Measurements from ENCODE around the gene KCTD8. TPM values are rescaled to one million over a fixed set of nuclear protein-coding genes. Genes with fewer than 3 reads are reported as not detected.

The KCTD8 gene
- total RNA-seq, 6 donors from 2014 or later, result 0.10 TPM; not detected in 5

DNA sequence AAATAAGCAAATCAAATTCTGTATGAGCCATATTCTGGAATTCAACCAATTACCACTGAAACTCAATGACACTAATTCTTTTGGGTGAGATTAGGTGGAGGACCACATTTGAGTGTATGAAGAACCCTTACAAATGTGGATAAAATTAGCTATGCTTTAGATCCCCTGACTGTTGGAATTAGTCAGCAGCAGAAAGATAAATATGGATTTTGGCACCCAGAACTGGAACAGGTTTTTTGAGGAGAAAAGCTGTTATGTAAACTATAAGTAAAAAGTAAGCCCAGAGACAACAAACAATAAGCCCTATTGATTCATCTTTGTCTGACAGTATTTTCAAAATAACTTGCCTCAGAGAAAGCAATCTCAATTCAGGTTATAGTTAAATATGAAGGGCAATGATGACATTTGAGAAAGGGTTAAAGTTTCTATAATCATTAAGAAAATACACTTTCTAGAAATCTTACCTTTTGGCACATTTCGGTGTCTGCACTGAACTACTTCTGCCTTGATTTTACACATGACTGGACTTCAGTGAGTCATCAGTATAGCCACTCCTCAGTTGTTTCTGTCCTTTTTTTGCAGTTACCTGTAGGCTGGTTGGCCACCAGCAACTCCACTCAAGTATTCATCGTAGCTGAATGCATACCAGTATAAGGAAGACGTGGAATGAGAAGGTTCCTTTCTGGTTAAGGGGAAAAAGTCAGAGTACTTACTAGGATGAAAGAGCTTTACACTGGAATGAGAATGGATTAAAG, 80.0 kb downstream of the KCTD8 start:
- no peak for DNase-seq
- Histone ChIP-seq H3K27me3 (no peaks in the 10 kb centered on the region), H3K36me3 (no peaks in the 10 kb centered on the region), H3K9me3 (no peaks in the 10 kb centered on the region), H3K27ac (no peak overlapping the region), H3K4me1 (no peaks in the 10 kb centered on the region), H3K4me3 (no peak overlapping the region)
- WGBS, 2 donors, result 78 to 80% methylated on average over 3 of the region's 3 CpGs
- TF ChIP-seq EP300 (IDR thresholded peaks at IDR 0.05) (no peak), POLR2A (IDR thresholded peaks at IDR 0.05) (no peak), POLR2AphosphoS5 (IDR thresholded peaks at IDR 0.05) (no peak)
- TF ChIP-seq, protein P1, sequence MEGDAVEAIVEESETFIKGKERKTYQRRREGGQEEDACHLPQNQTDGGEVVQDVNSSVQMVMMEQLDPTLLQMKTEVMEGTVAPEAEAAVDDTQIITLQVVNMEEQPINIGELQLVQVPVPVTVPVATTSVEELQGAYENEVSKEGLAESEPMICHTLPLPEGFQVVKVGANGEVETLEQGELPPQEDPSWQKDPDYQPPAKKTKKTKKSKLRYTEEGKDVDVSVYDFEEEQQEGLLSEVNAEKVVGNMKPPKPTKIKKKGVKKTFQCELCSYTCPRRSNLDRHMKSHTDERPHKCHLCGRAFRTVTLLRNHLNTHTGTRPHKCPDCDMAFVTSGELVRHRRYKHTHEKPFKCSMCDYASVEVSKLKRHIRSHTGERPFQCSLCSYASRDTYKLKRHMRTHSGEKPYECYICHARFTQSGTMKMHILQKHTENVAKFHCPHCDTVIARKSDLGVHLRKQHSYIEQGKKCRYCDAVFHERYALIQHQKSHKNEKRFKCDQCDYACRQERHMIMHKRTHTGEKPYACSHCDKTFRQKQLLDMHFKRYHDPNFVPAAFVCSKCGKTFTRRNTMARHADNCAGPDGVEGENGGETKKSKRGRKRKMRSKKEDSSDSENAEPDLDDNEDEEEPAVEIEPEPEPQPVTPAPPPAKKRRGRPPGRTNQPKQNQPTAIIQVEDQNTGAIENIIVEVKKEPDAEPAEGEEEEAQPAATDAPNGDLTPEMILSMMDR (IDR thresholded peaks at IDR 0.05), result no peak
- no peak for ATAC-seq (ENCODE audit: low FRiP score in 2 of 2)

DNA sequence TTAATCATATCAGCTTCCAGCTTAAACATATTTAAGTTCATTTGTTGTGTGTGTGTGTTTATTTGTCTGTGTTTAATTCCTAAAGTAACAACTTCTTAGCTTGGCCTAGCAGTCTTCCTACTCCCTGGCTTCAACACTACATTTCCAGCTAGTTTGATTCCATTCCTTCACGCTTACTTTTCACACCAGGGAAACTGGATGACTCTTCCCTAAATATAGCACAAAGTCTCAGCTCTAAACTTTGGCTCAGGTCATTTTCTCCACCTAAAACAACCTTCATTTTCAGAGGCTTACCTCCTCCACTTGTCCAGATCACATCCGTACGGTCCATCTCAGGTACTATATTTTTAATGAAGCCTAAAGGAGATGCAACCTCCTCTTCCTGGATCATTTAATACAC, 94.4 kb downstream of the KCTD8 start:
- no peaks in the 10 kb centered on the region for H3K4me1 ChIP-seq
- H3K36me3 ChIP-seq, result no peaks in the 10 kb centered on the region
- ATAC-seq (ENCODE audit: low FRiP score in 2 of 2) (no peak), DNase-seq (no peak)
- no peak overlapping the region for H3K27ac ChIP-seq
- WGBS, 2 donors, result 86 to 94% methylated on average over 3 of the region's 3 CpGs
- H3K9me3 ChIP-seq, result no peaks in the 10 kb centered on the region
- no peak overlapping the region for H3K4me3 ChIP-seq
- no peaks in the 10 kb centered on the region for H3K27me3 ChIP-seq
- TF ChIP-seq, protein P1 (IDR thresholded peaks at IDR 0.05), result no peak
- TF ChIP-seq EP300 (IDR thresholded peaks at IDR 0.05) (no peak), POLR2A (IDR thresholded peaks at IDR 0.05) (no peak), POLR2AphosphoS5 (IDR thresholded peaks at IDR 0.05) (no peak)

DNA sequence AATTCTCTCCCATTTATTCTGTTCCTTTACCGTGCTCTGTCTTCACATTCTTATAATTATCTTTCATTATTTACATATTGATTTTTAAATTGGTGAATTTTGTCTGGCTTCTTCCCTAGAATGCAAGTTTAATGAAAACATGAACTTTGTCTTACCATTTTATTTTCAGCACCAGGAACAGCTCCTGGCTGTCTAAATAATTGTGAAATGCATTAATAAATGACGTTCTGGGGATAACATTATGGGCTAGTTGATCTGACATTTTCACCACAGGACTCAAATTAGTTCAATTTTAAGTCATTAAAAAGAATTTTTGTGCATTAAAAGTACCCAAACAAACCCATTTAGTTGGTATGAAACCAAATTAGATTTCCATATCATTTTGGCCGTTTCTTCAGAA, 97.5 kb downstream of the KCTD8 start:
- 59 to 71% methylated on average over 3 of the region's 3 CpGs for WGBS, 2 donors

DNA sequence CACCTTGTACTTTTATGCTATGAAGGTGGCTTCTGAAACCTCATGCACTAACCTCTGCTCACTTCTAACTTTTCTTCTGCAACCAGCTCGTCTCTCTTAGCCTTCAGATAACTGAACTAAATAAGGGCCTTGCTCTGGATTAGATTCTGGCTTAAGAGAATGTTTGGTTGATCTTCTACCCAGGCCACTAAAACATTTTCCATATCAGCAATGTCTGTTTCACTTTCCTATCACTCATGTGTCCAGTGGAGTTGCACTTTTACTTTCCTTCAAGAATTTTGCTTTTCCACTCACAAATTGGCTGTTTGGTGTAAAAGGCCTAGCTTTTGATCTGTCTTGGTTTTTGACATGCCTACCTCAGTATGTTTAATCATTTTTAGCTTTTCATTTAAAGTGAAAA, 105.8 kb downstream of the KCTD8 start:
- H3K36me3 ChIP-seq, result no peaks in the 10 kb centered on the region
- no peak for TF ChIP-seq POLR2AphosphoS5 (IDR thresholded peaks at IDR 0.05)
- no peak for TF ChIP-seq POLR2A (IDR thresholded peaks at IDR 0.05)
- TF ChIP-seq, protein P1 (IDR thresholded peaks at IDR 0.05), result no peak
- TF ChIP-seq EP300 (IDR thresholded peaks at IDR 0.05), result no peak
- no peaks in the 10 kb centered on the region for H3K27me3 ChIP-seq
- no peak for DNase-seq
- no peak for ATAC-seq (ENCODE audit: low FRiP score in 2 of 2)
- H3K27ac ChIP-seq, result no peak overlapping the region
- 38 to 42% methylated on average over 1 of the region's 1 CpG for WGBS, 2 donors
- no peak overlapping the region for H3K4me3 ChIP-seq
- no peaks in the 10 kb centered on the region for H3K9me3 ChIP-seq
- no peaks in the 10 kb centered on the region for H3K4me1 ChIP-seq

More for the DNA sequence above, 97.5 kb downstream of the KCTD8 start:
- no peaks in the 10 kb centered on the region for H3K4me1 ChIP-seq
- no peaks in the 10 kb centered on the region for H3K27me3 ChIP-seq
- TF ChIP-seq POLR2A (IDR thresholded peaks at IDR 0.05), result no peak
- TF ChIP-seq, protein P1 (IDR thresholded peaks at IDR 0.05), result no peak
- TF ChIP-seq POLR2AphosphoS5 (IDR thresholded peaks at IDR 0.05), result no peak
- TF ChIP-seq EP300 (IDR thresholded peaks at IDR 0.05), result no peak
- H3K4me3 ChIP-seq, result no peak overlapping the region
- H3K9me3 ChIP-seq, result no peaks in the 10 kb centered on the region
- no peak for ATAC-seq (ENCODE audit: low FRiP score in 2 of 2)
- DNase-seq, result no peak
- no peak overlapping the region for H3K27ac ChIP-seq
- no peaks in the 10 kb centered on the region for H3K36me3 ChIP-seq

GRCh38 chr4:44326741-44327140, 121.9 kb downstream of the KCTD8 start:
- Histone ChIP-seq H3K4me3 (no peak overlapping the region), H3K9me3 (no peaks in the 10 kb centered on the region), H3K4me1 (no peaks in the 10 kb centered on the region), H3K27ac (no peak overlapping the region), H3K36me3 (no peaks in the 10 kb centered on the region), H3K27me3 (no peaks in the 10 kb centered on the region)
- DNase-seq (no peak), ATAC-seq (ENCODE audit: low FRiP score in 2 of 2) (no peak)
- TF ChIP-seq, protein P1 (IDR thresholded peaks at IDR 0.05), result no peak
- TF ChIP-seq POLR2A (IDR thresholded peaks at IDR 0.05), result no peak
- TF ChIP-seq POLR2AphosphoS5 (IDR thresholded peaks at IDR 0.05), result no peak
- TF ChIP-seq EP300 (IDR thresholded peaks at IDR 0.05), result no peak
- WGBS, 2 donors, result 38 to 54% methylated on average over 2 of the region's 2 CpGs
